Common myeloid progenitor, CD34-positive (primary cell): ENCODE measurements around the gene PIK3AP1.
"Not testable (repeated sequence)": the region's sequence is repeated elsewhere in the genome, so short reads cannot be mapped to it uniquely, and the experiment has no call there.

Experiments
- CTCF ChIA-PET: fragments of 350-600 bp; sonication (Branson Sonifier 250); formaldehyde crosslinking; loops from one replicate; lab custom pipeline; 2021; ENCODE audit warnings: antibody characterized with exemption; lab: Charles Lee
- POLR2A ChIA-PET: fragments of 350-600 bp; sonication (Branson Sonifier 250); formaldehyde crosslinking; loops from one replicate; lab custom pipeline; 2021; ENCODE audit warnings: antibody characterized with exemption; lab: Charles Lee
- DNase-seq, 3 donors: peaks; one replicate each; pipeline versions ENCODE4 v3.0.0 to v3.0.0-alpha.2; 2013
- H3K27ac ChIP-seq, 2 experiments: 1 replicate in 1 of 2; 2 replicates in 1 of 2; pipeline ENCODE4 v1.7.0; 2013; ENCODE audit warnings: inconsistent platforms in 2 of 2, low read length in 2 of 2, mild to moderate bottlenecking in 2 of 2, low read depth in 1 of 2, moderate library complexity in 1 of 2; ENCODE audit not compliant: severe bottlenecking in 2 of 2, insufficient read depth in 1 of 2, poor library complexity in 1 of 2
- H3K27me3 ChIP-seq, 5 experiments: replicated peaks in 2 of 5; 1 replicate in 3 of 5; 2 replicates in 2 of 5; pipeline versions ENCODE4 v1.6.1 to v1.7.0; 2013; ENCODE audit warnings: low read length in 4 of 5, mild to moderate bottlenecking in 2 of 5, moderate library complexity in 2 of 5, inconsistent platforms in 1 of 5; ENCODE audit not compliant: insufficient read depth in 5 of 5, control insufficient read depth in 4 of 5
- H3K36me3 ChIP-seq, 4 experiments: 1 replicate in 2 of 4; 2 replicates in 2 of 4; pipeline versions ENCODE4 v1.6.1 to v1.7.0; 2013; ENCODE audit warnings: low read length in 3 of 4, control low read depth in 1 of 4, mild to moderate bottlenecking in 1 of 4; ENCODE audit not compliant: control insufficient read depth in 4 of 4, insufficient read depth in 4 of 4
- H3K4me1 ChIP-seq, 4 experiments: 1 replicate in 3 of 4; 2 replicates in 1 of 4; pipeline versions ENCODE4 v1.6.1 to v1.7.1; 2013; ENCODE audit warnings: low read length in 3 of 4, mild to moderate bottlenecking in 3 of 4, control low read depth in 1 of 4, inconsistent platforms in 1 of 4, moderate library complexity in 1 of 4; ENCODE audit not compliant: control insufficient read depth in 4 of 4, insufficient read depth in 4 of 4; ENCODE audit errors: control extremely low read depth in 1 of 4
- H3K4me3 ChIP-seq, 7 experiments: 1 replicate in 4 of 7; 2 replicates in 3 of 7; pipeline versions ENCODE4 v1.5.1 to v1.7.0; 2013; ENCODE audit warnings: mild to moderate bottlenecking in 7 of 7, low read length in 6 of 7, moderate library complexity in 6 of 7, inconsistent platforms in 2 of 7, low read depth in 2 of 7, control low read depth in 1 of 7; ENCODE audit not compliant: insufficient read depth in 4 of 7, control insufficient read depth in 1 of 7; ENCODE audit errors: extremely low read depth in 1 of 7
- H3K9me3 ChIP-seq, 5 experiments: 1 replicate in 4 of 5; 2 replicates in 1 of 5; pipeline versions ENCODE4 v1.6.1 to v1.7.1; 2013; ENCODE audit warnings: low read length in 4 of 5, mild to moderate bottlenecking in 2 of 5, inconsistent platforms in 1 of 5, low read depth in 1 of 5, moderate library complexity in 1 of 5; ENCODE audit not compliant: control insufficient read depth in 4 of 5, insufficient read depth in 2 of 5; ENCODE audit errors: control extremely low read depth in 1 of 5
- WGBS: methylation state at CpG from one replicate; pipeline ENCODE4 v1.1.5; 2013; ENCODE audit not compliant: insufficient coverage; 5-methylcytosine and 5-hydroxymethylcytosine counted together

Gene PIK3AP1

GRCh38 chr10:96701265-96701664, 19.0 kb downstream of the PIK3AP1 start:
- peaks cover 28 to 67% (median 39%) of the 10 kb centered on the region in 4 experiments for H3K4me1 ChIP-seq
- no peaks in the 10 kb centered on the region for H3K9me3 ChIP-seq
- no peak for DNase-seq
- ChIA-PET CTCF (interaction anchor here (1.2 to 1.4 kb wide), 2 partner anchors 17 to 29 kb away, joined by 3 read pairs; no protein-coding TSS in a partner anchor), POLR2A (no interaction called here)
- peaks cover 0 to 15% (median 1%) of the 10 kb centered on the region in 4 experiments for H3K36me3 ChIP-seq
- no peaks in the 10 kb centered on the region for H3K27me3 ChIP-seq
- H3K4me3 ChIP-seq, result no peak overlapping the region
- H3K27ac ChIP-seq, result no peak overlapping the region
- no CpG with 5 or more reads among the region's 3 CpGs for WGBS

- ChIA-PET POLR2A (no interaction called here), CTCF (interaction anchor here (1.0 to 1.4 kb wide), 3 partner anchors 18 to 57 kb away, joined by 3 read pairs; no protein-coding TSS in a partner anchor)
- peak; percentile 65 to 91 (median 86) for DNase-seq
- peak overlapping the region in 1 of 2 experiments; percentile 20 for H3K27ac ChIP-seq
- H3K27me3 ChIP-seq, result no peaks in the 10 kb centered on the region
- WGBS, result 26% methylated on average over 12 of the region's 13 CpGs
- H3K4me1 ChIP-seq, result peaks cover 34 to 72% (median 45%) of the 10 kb centered on the region in 4 experiments
- no peaks in the 10 kb centered on the region for H3K9me3 ChIP-seq
- H3K4me3 ChIP-seq, result peak overlapping the region in 6 of 7 experiments; percentile 13 to 44 (median 38)
- peaks cover 0 to 12% (median 1%) of the 10 kb centered on the region in 4 experiments for H3K36me3 ChIP-seq
Measured at GRCh38 chr10:96700374-96701099, 19.8 kb downstream of the PIK3AP1 start.

GRCh38 chr10:96699613-96700012, 20.7 kb downstream of the PIK3AP1 start:
- no peak for DNase-seq
- H3K4me3 ChIP-seq, result peak overlapping the region in 2 of 7 experiments; percentile 41 to 44
- no peaks in the 10 kb centered on the region for H3K9me3 ChIP-seq
- H3K4me1 ChIP-seq, result peaks cover 35 to 72% (median 45%) of the 10 kb centered on the region in 4 experiments
- POLR2A ChIA-PET, result no interaction called here
- peaks cover 0 to 12% (median 1%) of the 10 kb centered on the region in 4 experiments for H3K36me3 ChIP-seq
- no peaks in the 10 kb centered on the region for H3K27me3 ChIP-seq
- CTCF ChIA-PET, result interaction anchor here (0.6 to 1.1 kb wide), 3 partner anchors 27 to 59 kb away, joined by 3 read pairs; no protein-coding TSS in a partner anchor
- no CpG with 5 or more reads among the region's 3 CpGs for WGBS
- no peak overlapping the region for H3K27ac ChIP-seq

GRCh38 chr10:96698305-96698704, 22.0 kb downstream of the PIK3AP1 start:
- H3K27me3 ChIP-seq, POLR2A ChIA-PET, H3K9me3 ChIP-seq, H3K27ac ChIP-seq, H3K4me3 ChIP-seq, DNase-seq: not testable (repeated sequence)
- Histone ChIP-seq H3K4me1 (peaks cover 28 to 64% (median 38%) of the 10 kb centered on the region in 4 experiments), H3K36me3 (peaks cover 0 to 12% (median 1%) of the 10 kb centered on the region in 4 experiments)
- 89% methylated on average over 3 of the region's 6 CpGs for WGBS
- CTCF ChIA-PET, result interaction anchor here (1.0 to 2.0 kb wide), 4 partner anchors 9 to 55 kb away, joined by 3 to 6 read pairs (median 4); no protein-coding TSS in a partner anchor

- no peaks in the 10 kb centered on the region for H3K27me3 ChIP-seq
- CTCF ChIA-PET, result interaction anchor here (1.1 to 2.9 kb wide), 6 partner anchors 9 to 54 kb away, joined by 3 to 7 read pairs (median 5); no protein-coding TSS in a partner anchor
- H3K9me3 ChIP-seq, result no peaks in the 10 kb centered on the region
- H3K4me1 ChIP-seq, result peaks cover 22 to 55% (median 32%) of the 10 kb centered on the region in 4 experiments
- H3K4me3 ChIP-seq, result no peak overlapping the region
- DNase-seq, result no peak
- H3K36me3 ChIP-seq, result peaks cover 0 to 12% (median 1%) of the 10 kb centered on the region in 4 experiments
- POLR2A ChIA-PET, result interaction anchor here (0.7 kb wide), 1 partner anchor 10 kb away, joined by 3 read pairs; no protein-coding TSS in a partner anchor
- H3K27ac ChIP-seq, result no peak overlapping the region
- WGBS, result no CpG with 5 or more reads among the region's 3 CpGs
Measured at GRCh38 chr10:96697438-96697837, 22.9 kb downstream of the PIK3AP1 start.

GRCh38 chr10:96696845-96697425, 23.4 kb downstream of the PIK3AP1 start:
- 96% methylated on average over 4 of the region's 7 CpGs for WGBS
- DNase-seq, result no peak
- H3K4me3 ChIP-seq, result no peak overlapping the region
- CTCF ChIA-PET, result interaction anchor here (1.1 to 4.0 kb wide), 6 partner anchors 10 to 56 kb away, joined by 3 to 19 read pairs (median 6); no protein-coding TSS in a partner anchor
- H3K36me3 ChIP-seq, result peaks cover 0 to 12% (median 1%) of the 10 kb centered on the region in 4 experiments
- no peaks in the 10 kb centered on the region for H3K9me3 ChIP-seq
- POLR2A ChIA-PET, result no interaction called here
- no peak overlapping the region for H3K27ac ChIP-seq
- H3K27me3 ChIP-seq, result no peaks in the 10 kb centered on the region
- H3K4me1 ChIP-seq, result peaks cover 22 to 51% (median 31%) of the 10 kb centered on the region in 4 experiments
